Measurements from ENCODE around the gene RBM27. TPM values are rescaled to one million over a fixed set of nuclear protein-coding genes. Genes with fewer than 3 reads are reported as not detected.

The RBM27 gene
- total and polyA plus RNA-seq, 2 of the 4 experiments (the other 2 are of a cell fraction), result 7.7 to 19.2 TPM

- Histone ChIP-seq H2BK20ac (ENCODE audit: low read depth, low read length) (no peak overlapping the region), H3K18ac (ENCODE audit: low read depth, low read length) (no peak overlapping the region), H3K4me1 (ENCODE audit: control insufficient read depth, insufficient read depth, low read length) (no peaks in the 10 kb centered on the region), H2AK9ac (replicated peaks; ENCODE audit: low read depth, low read length, poor library complexity) (no peak overlapping the region), H3K4ac (ENCODE audit: low read depth, low read length) (no peak overlapping the region), H2AK5ac (ENCODE audit: low read depth, low read length) (no peak overlapping the region), H3K14ac (replicated peaks; ENCODE audit: low read depth, low read length) (no peak overlapping the region), H3K36me3 (ENCODE audit: control insufficient read depth, insufficient read depth, low read length) (peaks cover 14% of the 10 kb centered on the region), H3K27me3 (ENCODE audit: control insufficient read depth, insufficient read depth, low read length) (no peaks in the 10 kb centered on the region), H3K23ac (ENCODE audit: low read depth, low read length) (no peak overlapping the region), H4K5ac (ENCODE audit: low read depth, low read length) (no peak overlapping the region), H2AFZ (replicated peaks; ENCODE audit: low read length, poor library complexity) (no peak overlapping the region), H3K9me1 (ENCODE audit: insufficient read depth, low read length) (no peaks in the 10 kb centered on the region), H2BK15ac (ENCODE audit: low read depth, low read length) (no peak overlapping the region), H4K91ac (ENCODE audit: insufficient read depth, low read depth, low read length) (no peak overlapping the region), H4K8ac (ENCODE audit: low read depth in 2 of 2, low read length in 2 of 2) (no peak overlapping the region), H4K20me1 (ENCODE audit: insufficient read depth, low read length) (no peaks in the 10 kb centered on the region), H3K27ac (ENCODE audit: insufficient read depth, low read length) (no peak overlapping the region), H2BK120ac (ENCODE audit: low read depth, low read length) (no peak overlapping the region), H2BK5ac (ENCODE audit: low read depth, low read length, poor library complexity, severe bottlenecking) (no peak overlapping the region), H3K9ac (ENCODE audit: low read depth, low read length) (no peak overlapping the region), H3K79me1 (ENCODE audit: low read depth in 1 of 2, low read length in 2 of 2) (peaks cover 20 to 25% of the 10 kb centered on the region in 2 experiments), H3K9me3 (ENCODE audit: control insufficient read depth, insufficient read depth, low read length) (no peaks in the 10 kb centered on the region), H3K4me2 (ENCODE audit: low read depth, low read length) (no peak overlapping the region), H3K56ac (ENCODE audit: extremely low read depth, insufficient read depth, low read length) (no peak overlapping the region), H3K4me3 (ENCODE audit: insufficient read depth, low read depth, low read length) (no peak overlapping the region)
- CTCF ChIA-PET, result interaction anchor here (0.7 kb wide), 1 partner anchor 8 kb away, joined by 4 read pairs; no protein-coding TSS in a partner anchor
- in situ Hi-C loops (cut with MboI; ENCODE audit: low sequenced_read_pairs) (no loop called here), dilution Hi-C loops (cut with HindIII; ENCODE audit: low sequenced_read_pairs, unreplicated experiment) (no loop called here), intact Hi-C loops (cut with micrococcal nuclease) (no loop called here)
- ATAC-seq (ENCODE audit: low read depth) (no peak), DNase-seq (no peak)
- BruUV-seq (replicated peaks), result no TSS peak
- TF ChIP-seq USF2 (IDR thresholded peaks at IDR 0.05; ENCODE audit: low read depth, low read length), result no peak
- no peak for TF ChIP-seq FOS (IDR thresholded peaks at IDR 0.05; ENCODE audit: low read depth, low read length)
- TF ChIP-seq, protein P1, sequence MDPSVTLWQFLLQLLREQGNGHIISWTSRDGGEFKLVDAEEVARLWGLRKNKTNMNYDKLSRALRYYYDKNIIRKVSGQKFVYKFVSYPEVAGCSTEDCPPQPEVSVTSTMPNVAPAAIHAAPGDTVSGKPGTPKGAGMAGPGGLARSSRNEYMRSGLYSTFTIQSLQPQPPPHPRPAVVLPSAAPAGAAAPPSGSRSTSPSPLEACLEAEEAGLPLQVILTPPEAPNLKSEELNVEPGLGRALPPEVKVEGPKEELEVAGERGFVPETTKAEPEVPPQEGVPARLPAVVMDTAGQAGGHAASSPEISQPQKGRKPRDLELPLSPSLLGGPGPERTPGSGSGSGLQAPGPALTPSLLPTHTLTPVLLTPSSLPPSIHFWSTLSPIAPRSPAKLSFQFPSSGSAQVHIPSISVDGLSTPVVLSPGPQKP (IDR thresholded peaks at IDR 0.05; ENCODE audit: borderline replicate concordance, low read depth, low read length), result no peak
- TF ChIP-seq MAZ (IDR thresholded peaks at IDR 0.05; ENCODE audit: borderline replicate concordance, low read depth, low read length), result no peak
- no peak for TF ChIP-seq MXI1 (IDR thresholded peaks at IDR 0.05; ENCODE audit: borderline replicate concordance, low read depth, low read length)
- no peak for TF ChIP-seq CTCF (conservative IDR thresholded peaks at IDR 0.05; ENCODE audit: low read depth, low read length)
- TF ChIP-seq SMC3 (IDR thresholded peaks at IDR 0.05; ENCODE audit: low read depth, low read length), result no peak
- TF ChIP-seq CHD1 (IDR thresholded peaks at IDR 0.05; ENCODE audit: low read depth, low read length), result no peak
- TF ChIP-seq MAFK (IDR thresholded peaks at IDR 0.05; ENCODE audit: low read depth, low read length), result no peak
- TF ChIP-seq BHLHE40 (IDR thresholded peaks at IDR 0.05; ENCODE audit: low read depth, low read length), result no peak
- TF ChIP-seq RCOR1 (IDR thresholded peaks at IDR 0.05; ENCODE audit: insufficient replicate concordance, low read length), result no peak
- TF ChIP-seq POLR2A (IDR thresholded peaks at IDR 0.05; ENCODE audit: low read depth, low read length), result no peak
- no peak for TF ChIP-seq RAD21 (IDR thresholded peaks at IDR 0.05; ENCODE audit: low read length)
- TF ChIP-seq RFX5 (IDR thresholded peaks at IDR 0.05; ENCODE audit: low read depth, low read length), result no peak
- no peak for TF ChIP-seq NFE2L2 (IDR thresholded peaks at IDR 0.05; ENCODE audit: low read depth, low read length)
- POLR2A ChIA-PET (ENCODE audit: unreplicated experiment), result no interaction called here
- no CpG with 5 or more reads among the region's 3 CpGs for WGBS, 2 experiments (ENCODE audit: extremely low coverage in 2 of 2, insufficient read length in 1 of 2)
These were observed 39.8 kb downstream of the RBM27 start for GRCh38 chr5:146243247-146243646.

Data from IMR-90 (cell line).